OCI-LY1 (cell line): ENCODE results near the gene CPNE8.

Experiments
- H2AFZ ChIP-seq: fragments of 200-600 bp; sonication (generic), shearing (Covaris generic); 2 replicates; pipeline ENCODE4 v1.6.0; 2014; ENCODE audit warnings: antibody characterized with exemption, mild to moderate bottlenecking, low read length
- H3F3A ChIP-seq: fragments of 200-600 bp; sonication (generic), shearing (Covaris generic); 2 replicates; pipeline ENCODE4 v1.6.0; 2014; ENCODE audit warnings: mild to moderate bottlenecking, antibody characterized with exemption, low read length, moderate library complexity; ENCODE audit not compliant: insufficient read depth
- H3K27ac ChIP-seq: fragments of 200-600 bp; sonication (generic); 2 replicates; pipeline ENCODE4 v1.5.1; 2014; ENCODE audit warnings: low read length, mixed run types, mild to moderate bottlenecking, low read depth; ENCODE audit not compliant: poor library complexity, severe bottlenecking
- H3K27me3 ChIP-seq: fragments of 200-600 bp; sonication (generic); 2 replicates; pipeline ENCODE4 v1.6.0; 2014; ENCODE audit warnings: antibody characterized with exemption, mild to moderate bottlenecking, low read length, moderate library complexity; ENCODE audit not compliant: insufficient read depth
- H3K36me3 ChIP-seq: fragments of 200-600 bp; sonication (generic); 2 replicates; pipeline ENCODE4 v1.6.1; 2014; ENCODE audit warnings: mild to moderate bottlenecking, antibody characterized with exemption, low read length, moderate library complexity, mixed read lengths; ENCODE audit not compliant: insufficient read depth
- H3K4me1 ChIP-seq: fragments of 200-600 bp; sonication (generic); 2 replicates; pipeline ENCODE4 v1.5.1; 2014; ENCODE audit warnings: mild to moderate bottlenecking, low read length, moderate library complexity; ENCODE audit not compliant: insufficient read depth, severe bottlenecking
- H3K4me2 ChIP-seq: fragments of 200-600 bp; sonication (generic), shearing (Covaris generic); 2 replicates; pipeline ENCODE4 v1.6.1; 2014; ENCODE audit warnings: low read length
- H3K4me3 ChIP-seq: fragments of 200-600 bp; sonication (generic); 2 replicates; pipeline ENCODE4 v1.5.1; 2014; ENCODE audit warnings: low read length, low read depth, mild to moderate bottlenecking, mixed read lengths; ENCODE audit not compliant: poor library complexity, severe bottlenecking
- H3K79me2 ChIP-seq: fragments of 200-600 bp; shearing (Covaris generic); 2 replicates; pipeline ENCODE4 v1.6.1; 2016; ENCODE audit warnings: mixed run types, low read length, mixed read lengths; ENCODE audit not compliant: insufficient read depth
- H3K9ac ChIP-seq: fragments of 200-600 bp; sonication (generic), shearing (Covaris generic); 2 replicates; pipeline ENCODE4 v1.6.1; 2014; ENCODE audit warnings: mild to moderate bottlenecking, low read length, mixed read lengths
- H3K9me2 ChIP-seq: fragments of 200-600 bp; sonication (generic), shearing (Covaris generic); 2 replicates; pipeline ENCODE4 v1.6.1; 2014; ENCODE audit warnings: low read depth, mild to moderate bottlenecking, low read length, mixed read lengths
- H3K9me3 ChIP-seq: fragments of 200-600 bp; shearing (Covaris generic); 2 replicates; pipeline ENCODE4 v1.6.1; 2014; ENCODE audit warnings: low read length, mixed read lengths
- H4K20me1 ChIP-seq: fragments of 200-600 bp; sonication (generic), shearing (Covaris generic); 2 replicates; pipeline ENCODE4 v1.6.0; 2016; ENCODE audit warnings: mild to moderate bottlenecking, low read length; ENCODE audit not compliant: insufficient read depth
- EZH2 ChIP-seq: fragments of 200-600 bp; sonication (generic), shearing (Covaris generic); IDR thresholded peaks from 2 replicates; pipeline ENCODE4 v1.8.0; 2017; ENCODE audit warnings: borderline replicate concordance, mixed run types, mild to moderate bottlenecking, antibody characterized with exemption, low read length, moderate library complexity, mixed read lengths
- TF ChIP-seq, protein P1 (sequence below): fragments of 200-600 bp; sonication (generic), shearing (Covaris generic); IDR thresholded peaks from 2 replicates; pipeline ENCODE4 v1.5.1; 2017; ENCODE audit warnings: mild to moderate bottlenecking, antibody characterized with exemption, low read length, moderate library complexity, mixed read lengths

CPNE8 gene

DNA sequence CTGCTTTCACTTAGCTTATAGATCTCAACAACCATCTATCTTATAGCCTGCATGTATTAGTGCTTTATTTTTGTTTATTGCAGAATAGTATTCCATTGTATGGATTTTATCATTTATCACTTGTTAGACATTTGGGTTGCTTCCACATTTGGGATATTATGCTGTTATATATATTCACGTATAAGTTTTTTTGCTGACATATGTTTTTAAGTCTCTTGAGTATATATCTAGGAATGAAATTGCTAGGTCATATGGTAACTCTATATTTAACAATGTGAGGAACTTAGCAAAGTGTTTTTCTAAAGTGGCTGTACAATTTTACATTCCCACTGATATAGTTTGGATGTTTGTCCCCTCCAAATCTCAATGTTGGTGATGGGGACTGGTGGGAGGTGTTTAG, 208.1 kb downstream of the CPNE8 start:
- TF ChIP-seq, protein P1, sequence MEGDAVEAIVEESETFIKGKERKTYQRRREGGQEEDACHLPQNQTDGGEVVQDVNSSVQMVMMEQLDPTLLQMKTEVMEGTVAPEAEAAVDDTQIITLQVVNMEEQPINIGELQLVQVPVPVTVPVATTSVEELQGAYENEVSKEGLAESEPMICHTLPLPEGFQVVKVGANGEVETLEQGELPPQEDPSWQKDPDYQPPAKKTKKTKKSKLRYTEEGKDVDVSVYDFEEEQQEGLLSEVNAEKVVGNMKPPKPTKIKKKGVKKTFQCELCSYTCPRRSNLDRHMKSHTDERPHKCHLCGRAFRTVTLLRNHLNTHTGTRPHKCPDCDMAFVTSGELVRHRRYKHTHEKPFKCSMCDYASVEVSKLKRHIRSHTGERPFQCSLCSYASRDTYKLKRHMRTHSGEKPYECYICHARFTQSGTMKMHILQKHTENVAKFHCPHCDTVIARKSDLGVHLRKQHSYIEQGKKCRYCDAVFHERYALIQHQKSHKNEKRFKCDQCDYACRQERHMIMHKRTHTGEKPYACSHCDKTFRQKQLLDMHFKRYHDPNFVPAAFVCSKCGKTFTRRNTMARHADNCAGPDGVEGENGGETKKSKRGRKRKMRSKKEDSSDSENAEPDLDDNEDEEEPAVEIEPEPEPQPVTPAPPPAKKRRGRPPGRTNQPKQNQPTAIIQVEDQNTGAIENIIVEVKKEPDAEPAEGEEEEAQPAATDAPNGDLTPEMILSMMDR, result no peak
- Histone ChIP-seq H3F3A (no peaks in the 10 kb centered on the region), H3K4me2 (no peak overlapping the region), H2AFZ (no peak overlapping the region), H3K4me3 (no peak overlapping the region), H3K36me3 (no peaks in the 10 kb centered on the region), H3K9ac (no peak overlapping the region), H3K9me3 (no peaks in the 10 kb centered on the region), H3K4me1 (no peaks in the 10 kb centered on the region), H3K9me2 (no peaks in the 10 kb centered on the region), H3K27me3 (no peaks in the 10 kb centered on the region), H4K20me1 (no peaks in the 10 kb centered on the region), H3K27ac (no peak overlapping the region), H3K79me2 (no peaks in the 10 kb centered on the region)

DNA sequence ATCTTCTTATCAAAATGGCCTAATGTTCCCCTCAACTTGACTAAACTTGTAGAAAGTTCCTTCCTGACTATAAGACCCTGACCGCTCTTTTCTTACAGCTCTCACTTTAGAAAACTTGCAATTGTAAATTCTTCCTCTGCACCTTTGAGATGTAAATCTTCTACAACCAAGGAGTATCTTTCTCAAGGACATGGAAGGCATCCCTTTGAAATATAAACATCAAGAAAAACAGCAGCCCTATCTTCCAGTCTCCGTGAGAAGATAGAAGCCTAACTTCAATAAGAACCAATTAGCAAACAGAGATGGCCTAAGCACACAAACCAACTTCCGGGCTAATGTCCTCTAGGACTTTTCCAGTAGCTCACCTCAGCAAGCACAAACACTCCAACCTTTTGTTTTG, 210.3 kb downstream of the CPNE8 start:
- Histone ChIP-seq H3K4me2 (no peak overlapping the region), H3K27ac (no peak overlapping the region), H3K9me3 (no peaks in the 10 kb centered on the region), H3F3A (no peaks in the 10 kb centered on the region), H3K9me2 (no peaks in the 10 kb centered on the region), H3K4me3 (no peak overlapping the region), H3K9ac (no peak overlapping the region), H3K4me1 (no peaks in the 10 kb centered on the region), H2AFZ (no peak overlapping the region), H4K20me1 (no peaks in the 10 kb centered on the region), H3K36me3 (no peaks in the 10 kb centered on the region), H3K27me3 (no peaks in the 10 kb centered on the region), H3K79me2 (no peaks in the 10 kb centered on the region)
- TF ChIP-seq, protein P1, result no peak
- no peak for TF ChIP-seq EZH2

DNA sequence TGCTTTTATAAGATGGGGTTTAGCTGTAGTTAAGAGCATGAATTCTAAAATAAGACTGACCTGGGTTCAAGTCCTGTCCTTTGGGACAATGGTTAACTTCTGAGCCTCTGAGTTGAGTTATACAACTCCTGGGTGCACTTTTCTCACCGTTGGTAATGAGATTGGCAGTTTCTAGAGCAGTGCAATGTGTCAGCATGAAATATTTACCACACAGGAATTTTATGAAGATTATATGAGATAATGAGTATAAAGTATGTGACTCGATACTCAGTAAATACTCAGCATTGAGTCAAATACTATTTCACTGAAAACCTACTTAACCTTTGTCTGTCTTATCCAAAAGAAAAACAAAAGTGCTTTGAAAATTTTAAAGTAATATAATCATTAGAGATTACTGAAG, 214.2 kb downstream of the CPNE8 start:
- no peak overlapping the region for H3K9ac ChIP-seq
- no peaks in the 10 kb centered on the region for H4K20me1 ChIP-seq
- H3K4me2 ChIP-seq, result no peak overlapping the region
- no peak overlapping the region for H2AFZ ChIP-seq
- no peak for TF ChIP-seq EZH2
- TF ChIP-seq, protein P1, result no peak
- no peaks in the 10 kb centered on the region for H3K9me2 ChIP-seq
- H3K79me2 ChIP-seq, result no peaks in the 10 kb centered on the region
- no peak overlapping the region for H3K4me3 ChIP-seq
- H3F3A ChIP-seq, result no peaks in the 10 kb centered on the region
- H3K9me3 ChIP-seq, result no peaks in the 10 kb centered on the region
- no peaks in the 10 kb centered on the region for H3K4me1 ChIP-seq
- H3K27ac ChIP-seq, result no peak overlapping the region
- H3K27me3 ChIP-seq, result no peaks in the 10 kb centered on the region
- no peaks in the 10 kb centered on the region for H3K36me3 ChIP-seq
